ENCODE measurements around the gene C6orf141. TPM values are rescaled to one million over a fixed set of nuclear protein-coding genes. Genes with fewer than 3 reads are reported as not detected.

The C6orf141 gene
- total RNA-seq, 4 donors from 2014 or later, result 2.8 to 25.2 (median 4.8) TPM

DNA sequence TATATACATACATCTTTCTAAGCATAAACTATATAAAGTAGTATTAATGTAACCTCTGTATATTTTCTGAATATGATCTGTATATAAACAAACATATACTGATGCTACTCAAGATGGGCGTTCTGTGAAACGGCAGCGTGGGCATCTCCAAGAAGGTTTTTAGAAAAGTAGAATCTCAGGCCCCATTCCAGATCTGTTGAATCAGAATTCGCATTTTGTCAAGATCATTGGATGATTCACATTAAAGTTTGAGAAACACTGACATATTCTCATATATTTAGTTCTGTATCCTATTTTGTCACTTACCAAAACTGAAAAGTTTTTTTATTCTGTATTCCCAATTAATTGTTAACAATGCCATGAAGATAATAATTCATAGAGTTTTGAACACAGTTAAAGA is 5.5 kb downstream of the C6orf141 start:
- ATAC-seq (ENCODE audit: low FRiP score) (no peak), DNase-seq (ENCODE audit: low spot score) (no peak)
- TF ChIP-seq CTCF (IDR thresholded peaks at IDR 0.05), result no peak

GRCh38 chr6:49556429-49556837 is 6.0 kb downstream of the C6orf141 start:
- ATAC-seq (ENCODE audit: low FRiP score), result peak; percentile 85
- TF ChIP-seq CTCF (IDR thresholded peaks at IDR 0.05), result no peak
- no peak for DNase-seq (ENCODE audit: low spot score)

- DNase-seq (ENCODE audit: low spot score) (no peak), ATAC-seq (ENCODE audit: low FRiP score) (no peak)
- TF ChIP-seq CTCF (IDR thresholded peaks at IDR 0.05), result no peak
These were observed 6.7 kb downstream of the C6orf141 start for GRCh38 chr6:49557177-49557576.

- no peak for ATAC-seq (ENCODE audit: low FRiP score)
- TF ChIP-seq CTCF (IDR thresholded peaks at IDR 0.05), result no peak
These were observed 7.8 kb downstream of the C6orf141 start for GRCh38 chr6:49558238-49558637.

GRCh38 chr6:49563006-49563886 is 12.8 kb downstream of the C6orf141 start:
- no peak for ATAC-seq (ENCODE audit: low FRiP score)
- TF ChIP-seq CTCF (IDR thresholded peaks at IDR 0.05), result no peak
- no peak for DNase-seq (ENCODE audit: low spot score)

More at GRCh38 chr6:49558238-49558637, 7.8 kb downstream of the C6orf141 start:
- DNase-seq (ENCODE audit: low spot score), result no peak

GRCh38 chr6:49564552-49564951 is 14.1 kb downstream of the C6orf141 start:
- no peak for DNase-seq (ENCODE audit: low spot score)
- no peak for TF ChIP-seq CTCF (IDR thresholded peaks at IDR 0.05)
- ATAC-seq (ENCODE audit: low FRiP score), result no peak

DNA sequence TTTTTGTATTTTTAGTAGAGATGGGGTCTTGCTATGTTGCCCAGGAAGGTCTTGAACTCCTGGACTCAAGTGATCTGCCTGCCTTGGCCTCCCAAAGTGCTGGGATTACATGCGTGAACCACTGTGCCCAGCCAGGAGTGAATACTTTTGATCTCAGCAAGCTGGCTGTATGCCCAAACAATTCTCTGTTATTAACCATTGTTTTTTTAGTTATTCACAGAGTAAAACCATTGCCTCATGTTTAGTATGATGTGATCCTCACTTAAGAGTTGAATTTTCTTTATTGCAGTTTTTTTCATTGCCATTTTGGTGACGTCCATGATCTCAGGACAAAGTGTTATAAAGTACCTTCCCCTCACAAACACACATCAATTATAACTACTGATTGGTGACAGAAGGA is 14.8 kb downstream of the C6orf141 start:
- TF ChIP-seq CTCF (IDR thresholded peaks at IDR 0.05), result no peak
- DNase-seq (ENCODE audit: low spot score) (no peak), ATAC-seq (ENCODE audit: low FRiP score) (no peak)
